IPS DF 6.9 (cell line): ENCODE results near the gene LRRTM3.

Source experiments
- DNase-seq: peaks from one replicate; pipeline ENCODE4 v3.0.0-alpha.2; 2013; ENCODE audit warnings: low read depth, low spot score
- H3K27ac ChIP-seq: one replicate; pipeline ENCODE4 v1.5.1; 2013; ENCODE audit warnings: low read length, control low read depth
- H3K27me3 ChIP-seq: 2 replicates; pipeline ENCODE4 v1.6.1; 2013; ENCODE audit warnings: mild to moderate bottlenecking, low read length; ENCODE audit not compliant: control insufficient read depth, insufficient read depth
- H3K36me3 ChIP-seq: 2 replicates; pipeline ENCODE4 v1.6.1; 2013; ENCODE audit warnings: low read length; ENCODE audit not compliant: control insufficient read depth, insufficient read depth
- H3K4me1 ChIP-seq: 2 replicates; pipeline ENCODE4 v1.6.1; 2013; ENCODE audit warnings: low read length; ENCODE audit not compliant: control insufficient read depth, insufficient read depth
- H3K4me3 ChIP-seq: 2 replicates; pipeline ENCODE4 v1.5.1; 2013; ENCODE audit warnings: mild to moderate bottlenecking, low read length
- H3K9me3 ChIP-seq: 2 replicates; pipeline ENCODE4 v1.6.1; 2013; ENCODE audit warnings: low read length, inconsistent platforms; ENCODE audit not compliant: control insufficient read depth, insufficient read depth
- WGBS: extraction: QIAGEN DNeasy Blood & Tissue Kit; methylation state at CpG from one replicate; pipeline ENCODE4 v1.1.7; 2013; ENCODE audit warnings: mixed read lengths, missing lambda C conversion rate; ENCODE audit not compliant: insufficient read length, insufficient coverage; 5-methylcytosine and 5-hydroxymethylcytosine counted together

The LRRTM3 gene

DNA sequence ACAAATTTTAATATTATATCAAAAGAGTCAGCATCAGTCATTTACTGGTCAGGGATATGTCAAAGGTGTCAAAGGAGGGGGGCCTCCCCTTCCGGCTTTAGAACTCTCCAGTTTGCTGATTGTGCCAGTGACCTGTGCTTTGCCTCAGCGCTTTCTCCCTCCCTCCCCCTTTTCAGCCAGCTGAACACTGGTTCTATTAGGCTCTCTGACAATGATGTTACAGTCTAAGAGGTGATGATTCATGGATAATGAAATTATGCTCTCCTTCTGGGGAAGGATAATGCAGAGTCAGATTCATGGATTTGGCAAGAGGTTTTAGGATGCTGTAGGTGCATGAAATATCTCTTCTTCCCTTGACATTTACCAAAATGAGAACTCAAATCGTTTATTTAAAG is 6.1 kb downstream of the LRRTM3 start:
- no peaks in the 10 kb centered on the region; the same call in 1 of the 2 replicates for H3K4me1 ChIP-seq
- no peak overlapping the region for H3K27ac ChIP-seq
- no peaks in the 10 kb centered on the region for H3K9me3 ChIP-seq
- DNase-seq: no peak
- WGBS: no CpG with 5 or more reads among the region's 3 CpGs
- H3K4me3 ChIP-seq: no peak overlapping the region
- H3K36me3 ChIP-seq: no peaks in the 10 kb centered on the region
- H3K27me3 ChIP-seq: peaks cover 5% of the 10 kb centered on the region; the same call in 1 of the 2 replicates

DNA sequence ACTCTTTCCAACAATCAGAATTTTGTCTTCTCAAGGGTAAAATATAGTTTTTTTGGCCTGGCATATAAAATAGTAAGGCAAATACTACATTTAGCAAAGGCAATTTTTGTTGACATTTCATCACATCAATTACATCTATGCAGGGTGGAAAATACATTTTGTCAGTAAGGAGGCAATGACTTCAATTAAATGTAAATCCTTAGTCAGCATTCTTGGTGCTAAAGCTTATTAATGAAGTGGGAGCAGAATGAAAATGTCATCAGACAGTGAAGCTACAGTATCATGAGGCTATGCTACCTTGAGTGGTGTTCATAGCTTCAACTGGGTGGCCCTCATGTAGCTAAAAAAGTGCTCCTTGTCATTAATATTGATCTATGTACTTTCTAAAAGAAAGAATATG is 8.9 kb downstream of the LRRTM3 start:
- H3K27me3 ChIP-seq: no peaks in the 10 kb centered on the region
- DNase-seq: no peak

DNA sequence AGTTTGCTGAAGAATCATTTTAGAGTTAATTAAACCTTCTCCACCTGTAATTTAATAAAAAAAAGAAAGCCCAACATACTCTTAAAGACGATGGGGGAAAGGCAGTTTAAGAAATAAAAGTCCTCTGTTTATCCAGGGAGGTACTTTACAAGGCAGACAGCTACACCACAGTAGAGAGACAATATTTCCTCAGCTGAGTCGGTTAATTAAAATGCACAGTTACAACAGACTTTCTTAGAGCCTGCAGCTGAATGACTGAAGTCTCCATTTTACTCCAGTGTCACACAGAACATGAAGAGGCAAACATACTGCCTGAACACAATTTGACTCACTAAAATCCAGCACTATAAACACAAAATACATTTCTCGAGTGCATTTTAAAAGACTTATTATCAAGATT is 15.1 kb downstream of the LRRTM3 start:
- H3K27me3 ChIP-seq: no peaks in the 10 kb centered on the region
- no peak overlapping the region for H3K27ac ChIP-seq
- WGBS: no CpG with 5 or more reads among the region's 3 CpGs
- no peaks in the 10 kb centered on the region for H3K36me3 ChIP-seq
- no peak for DNase-seq
- no peaks in the 10 kb centered on the region for H3K9me3 ChIP-seq
- H3K4me3 ChIP-seq: no peak overlapping the region
- no peaks in the 10 kb centered on the region for H3K4me1 ChIP-seq

More for the DNA sequence above, 8.9 kb downstream of the LRRTM3 start:
- H3K36me3 ChIP-seq: no peaks in the 10 kb centered on the region
- H3K4me3 ChIP-seq: no peak overlapping the region
- no peaks in the 10 kb centered on the region; the same call in 1 of the 2 replicates for H3K4me1 ChIP-seq
- H3K27ac ChIP-seq: no peak overlapping the region
- H3K9me3 ChIP-seq: no peaks in the 10 kb centered on the region

DNA sequence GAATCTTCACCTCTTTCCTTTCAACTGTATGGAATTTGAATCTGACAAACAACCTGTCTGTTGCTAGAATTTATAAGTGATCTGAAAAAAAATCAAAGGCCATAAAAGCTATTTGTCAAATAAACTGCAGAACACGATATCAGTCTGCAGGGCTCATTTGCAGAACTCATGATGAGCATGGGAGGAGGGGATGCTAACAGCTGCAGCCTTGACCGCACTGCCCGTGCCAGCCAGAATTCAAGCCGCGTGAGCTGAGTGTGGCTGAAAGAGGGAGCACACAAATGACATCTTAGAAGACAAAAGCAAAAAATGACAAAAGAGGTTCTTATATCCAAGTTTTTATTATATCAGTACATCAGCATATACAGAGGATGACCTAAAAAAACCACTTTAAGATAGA is 15.7 kb downstream of the LRRTM3 start:
- Histone ChIP-seq H3K27ac (no peak overlapping the region), H3K27me3 (no peaks in the 10 kb centered on the region), H3K36me3 (no peaks in the 10 kb centered on the region), H3K4me1 (no peaks in the 10 kb centered on the region), H3K4me3 (no peak overlapping the region), H3K9me3 (no peaks in the 10 kb centered on the region)
- no peak for DNase-seq
- no CpG with 5 or more reads among the region's 5 CpGs for WGBS

DNA sequence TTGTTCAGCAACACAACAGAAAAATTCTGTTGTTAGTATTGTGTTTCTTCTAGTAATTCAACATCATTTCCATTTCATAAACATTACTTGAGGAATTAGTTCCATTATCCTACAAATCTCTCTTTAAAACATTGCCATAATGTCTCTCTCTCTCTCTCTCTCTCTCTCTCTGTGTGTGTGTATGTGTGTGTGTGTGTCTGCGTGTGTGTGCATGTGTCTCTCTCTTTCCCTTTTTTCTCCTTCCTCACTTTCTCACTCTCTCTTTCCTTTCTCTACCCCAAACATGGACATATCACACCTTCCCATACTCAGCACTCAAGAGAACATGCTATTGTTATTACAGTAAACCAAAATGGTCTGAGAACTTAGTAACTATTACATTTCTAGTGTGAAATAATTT is 16.6 kb downstream of the LRRTM3 start:
- no peaks in the 10 kb centered on the region for H3K36me3 ChIP-seq
- H3K4me3 ChIP-seq: no peak overlapping the region
- H3K27ac ChIP-seq: no peak overlapping the region
- WGBS: no CpG with 5 or more reads among the region's 1 CpG
- no peak for DNase-seq
- no peaks in the 10 kb centered on the region for H3K9me3 ChIP-seq
- no peaks in the 10 kb centered on the region for H3K4me1 ChIP-seq
- H3K27me3 ChIP-seq: no peaks in the 10 kb centered on the region

DNA sequence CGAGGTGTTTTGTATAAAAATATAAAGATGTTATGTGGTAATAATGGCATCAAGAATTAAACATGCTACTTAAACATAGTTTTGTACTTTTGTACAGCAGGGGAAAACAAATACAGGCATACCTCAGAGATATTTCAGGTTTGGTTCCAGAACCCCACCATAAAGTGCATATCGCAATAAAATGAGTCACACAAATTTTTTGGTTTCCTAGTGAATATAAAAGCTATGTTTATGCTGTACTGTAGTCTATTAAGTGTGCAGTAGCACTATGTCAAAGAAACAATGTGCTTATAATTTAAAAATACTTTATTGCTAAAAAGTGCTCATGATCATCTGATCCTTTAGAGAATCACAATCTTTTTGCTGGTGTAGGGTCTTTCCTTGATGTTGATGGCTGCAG is 17.8 kb downstream of the LRRTM3 start:
- DNase-seq: no peak
- Histone ChIP-seq H3K27me3 (no peaks in the 10 kb centered on the region), H3K4me3 (no peak overlapping the region), H3K27ac (no peak overlapping the region), H3K9me3 (no peaks in the 10 kb centered on the region), H3K36me3 (no peaks in the 10 kb centered on the region), H3K4me1 (no peaks in the 10 kb centered on the region)
- WGBS: no CpG with 5 or more reads among the region's 2 CpGs

DNA sequence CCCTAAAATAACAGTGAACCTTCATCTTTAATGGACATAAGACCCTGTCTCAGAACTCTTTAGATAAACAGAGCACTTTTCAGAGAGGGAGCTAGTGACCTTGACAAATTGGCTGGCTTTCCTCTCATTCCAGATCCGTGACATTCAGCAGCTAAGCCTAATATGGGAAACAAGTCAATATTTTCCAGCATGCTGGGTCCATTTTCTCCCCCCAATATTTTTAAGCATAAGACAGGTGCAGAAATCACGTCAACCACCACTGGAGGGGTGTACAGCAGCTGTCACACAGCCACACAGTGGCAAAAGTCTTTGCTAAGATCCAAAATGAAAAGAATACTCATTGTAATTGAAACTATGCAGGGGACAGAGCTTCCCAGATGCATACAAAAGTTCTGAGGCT is 26.1 kb downstream of the LRRTM3 start:
- DNase-seq: no peak
- no peak overlapping the region for H3K27ac ChIP-seq
- H3K4me3 ChIP-seq: no peak overlapping the region
- H3K27me3 ChIP-seq: no peaks in the 10 kb centered on the region
- H3K36me3 ChIP-seq: no peaks in the 10 kb centered on the region
- no peaks in the 10 kb centered on the region for H3K9me3 ChIP-seq
- no CpG with 5 or more reads among the region's 2 CpGs for WGBS
- H3K4me1 ChIP-seq: no peaks in the 10 kb centered on the region

DNA sequence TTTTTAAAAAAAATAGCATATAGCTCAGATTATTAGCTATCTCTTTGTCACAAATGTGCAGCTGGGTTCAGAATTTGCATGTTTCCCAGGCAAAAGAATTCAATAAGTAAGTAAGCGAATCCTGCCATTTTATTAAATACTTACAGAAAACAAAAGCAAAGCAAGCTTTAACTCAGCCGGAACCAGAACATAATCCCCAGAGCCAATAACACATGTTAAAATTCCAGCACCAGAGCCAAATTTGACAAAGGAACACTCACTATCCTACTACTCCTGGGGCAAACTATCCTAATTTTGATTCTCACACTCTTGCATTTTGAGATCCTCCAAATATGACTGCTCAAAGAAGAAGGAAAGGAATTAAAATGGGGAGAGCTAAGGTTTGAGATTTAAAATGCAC is 32.6 kb downstream of the LRRTM3 start:
- Histone ChIP-seq H3K9me3 (no peaks in the 10 kb centered on the region), H3K4me3 (no peak overlapping the region), H3K27ac (no peak overlapping the region), H3K27me3 (no peaks in the 10 kb centered on the region), H3K4me1 (no peaks in the 10 kb centered on the region), H3K36me3 (no peaks in the 10 kb centered on the region)
- WGBS: no CpG with 5 or more reads among the region's 2 CpGs
- no peak for DNase-seq

DNA sequence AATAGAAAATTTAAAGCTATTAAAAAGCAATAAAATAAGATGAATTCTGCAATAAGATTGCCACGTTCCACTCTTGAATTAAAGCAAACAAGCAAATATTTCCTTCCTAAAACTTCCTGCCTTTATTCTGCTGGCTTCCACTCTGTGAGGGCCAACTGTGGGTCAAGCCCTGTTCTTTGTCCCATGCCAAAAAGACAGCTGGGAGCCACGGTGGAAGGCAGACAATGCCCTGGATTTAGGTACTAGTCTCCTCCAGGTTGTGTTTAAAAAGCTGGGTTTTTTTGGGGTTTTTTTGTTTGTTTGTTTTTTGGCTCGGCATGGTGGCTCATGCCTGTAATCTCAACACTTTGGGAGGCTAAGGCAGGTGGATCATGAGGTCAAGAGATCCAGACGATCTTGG is 39.1 kb downstream of the LRRTM3 start:
- WGBS: no CpG with 5 or more reads among the region's 4 CpGs
- DNase-seq: no peak
- Histone ChIP-seq H3K27me3 (no peaks in the 10 kb centered on the region), H3K27ac (no peak overlapping the region), H3K36me3 (no peaks in the 10 kb centered on the region), H3K9me3 (no peaks in the 10 kb centered on the region), H3K4me3 (no peak overlapping the region), H3K4me1 (no peaks in the 10 kb centered on the region)

DNA sequence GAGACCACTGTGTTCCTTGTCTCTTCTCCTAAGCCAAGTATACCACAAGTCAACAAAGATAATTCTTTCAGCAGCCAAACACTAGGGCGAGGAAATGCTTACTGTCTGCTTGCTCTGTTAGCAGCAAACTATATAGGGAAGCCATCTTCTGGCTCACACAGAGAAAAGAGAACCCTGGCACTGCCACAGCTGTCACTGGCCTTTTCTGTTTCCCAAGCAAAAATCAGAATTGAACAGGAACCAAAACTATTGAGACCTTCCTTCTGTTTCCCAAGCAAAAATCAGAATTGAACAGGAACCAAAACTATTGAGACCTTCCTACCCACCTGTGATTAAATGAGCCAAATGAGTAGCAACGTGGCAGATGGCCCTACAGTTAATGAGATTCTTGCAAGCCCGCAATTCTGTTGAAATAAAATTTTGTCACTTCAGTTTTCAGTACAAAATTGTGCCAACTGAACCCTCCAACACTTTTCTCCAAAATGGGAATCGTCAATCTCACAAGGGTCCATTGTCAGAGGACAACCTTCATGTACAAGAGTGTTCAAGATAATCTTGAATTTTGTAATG is 54.5 kb downstream of the LRRTM3 start:
- no CpG with 5 or more reads among the region's 4 CpGs for WGBS
- H3K4me3 ChIP-seq: no peak overlapping the region

DNA sequence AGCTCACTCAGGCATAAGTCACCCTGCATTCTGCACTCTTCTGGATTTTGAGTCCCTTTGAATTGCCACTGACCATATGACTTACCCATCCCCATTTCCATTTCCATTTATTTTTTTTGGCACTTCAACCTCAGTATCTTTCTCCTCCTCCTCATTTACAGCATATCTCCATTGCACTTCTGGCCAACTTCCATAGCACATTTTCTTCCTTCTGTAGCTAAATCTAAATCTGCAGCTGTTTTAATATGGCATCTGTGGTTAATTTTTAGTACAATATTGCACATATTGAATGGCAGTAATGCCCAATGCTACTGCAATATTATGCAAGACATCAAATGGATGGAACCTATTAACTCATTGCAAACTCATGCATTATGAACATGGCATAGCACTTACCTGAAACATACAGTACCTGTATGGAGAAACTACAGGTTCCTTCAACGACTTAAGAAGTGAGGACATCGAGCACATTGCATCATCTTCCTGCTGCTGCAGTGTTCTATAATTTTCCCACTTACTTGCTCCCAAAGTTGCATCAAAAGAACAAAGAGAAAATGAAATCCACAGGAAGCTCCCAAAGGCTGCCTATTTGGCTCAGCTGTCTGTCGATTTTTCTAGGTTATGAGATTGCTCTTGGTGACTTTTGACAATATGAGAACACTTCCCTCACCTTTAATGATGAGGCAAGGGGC is 55.7 kb downstream of the LRRTM3 start:
- no peak for DNase-seq
- no peaks in the 10 kb centered on the region for H3K27me3 ChIP-seq
- WGBS: no CpG with 5 or more reads among the region's 3 CpGs

More for the DNA sequence above, 54.5 kb downstream of the LRRTM3 start:
- no peaks in the 10 kb centered on the region for H3K4me1 ChIP-seq
- H3K27me3 ChIP-seq: no peaks in the 10 kb centered on the region
- DNase-seq: no peak
- H3K9me3 ChIP-seq: no peaks in the 10 kb centered on the region
- no peaks in the 10 kb centered on the region for H3K36me3 ChIP-seq
- H3K27ac ChIP-seq: no peak overlapping the region

More for the DNA sequence above, 55.7 kb downstream of the LRRTM3 start:
- Histone ChIP-seq H3K9me3 (no peaks in the 10 kb centered on the region), H3K4me1 (no peaks in the 10 kb centered on the region), H3K27ac (no peak overlapping the region), H3K4me3 (no peak overlapping the region), H3K36me3 (no peaks in the 10 kb centered on the region)
